Measurements from ENCODE around the gene AASS.
A peak's percentile ranks its signal among the peaks of the same experiment; 100 is the strongest.
"Not testable (repeated sequence)": the region's sequence is repeated elsewhere in the genome, so short reads cannot be mapped to it uniquely, and the experiment has no call there.

AASS gene

GRCh38 chr7:122143751-122144711 lies at the start of gene AASS:
Gene AASS (minus strand): TSS chr7:122144249. CDS start chr7:122133726, 10,523 bp downstream.
- peak; percentile 83 for DNase-seq (ENCODE audit: extremely low read depth, low read depth)
- no peak for TF ChIP-seq CTCF (IDR thresholded peaks at IDR 0.05; ENCODE audit: low read depth, low read length)

- no peak for TF ChIP-seq CTCF (IDR thresholded peaks at IDR 0.05; ENCODE audit: low read depth, low read length)
These were observed 44.7 kb upstream of the AASS start for GRCh38 chr7:122188785-122189184.

GRCh38 chr7:122183106-122183505 lies 39.1 kb upstream of the AASS start:
- no peak for TF ChIP-seq CTCF (IDR thresholded peaks at IDR 0.05; ENCODE audit: low read depth, low read length)

More at GRCh38 chr7:122188785-122189184, 44.7 kb upstream of the AASS start:
- DNase-seq (ENCODE audit: extremely low read depth, low read depth), result no peak

GRCh38 chr7:122182081-122182480 lies 38.0 kb upstream of the AASS start:
- TF ChIP-seq CTCF (IDR thresholded peaks at IDR 0.05; ENCODE audit: low read depth, low read length), result no peak
- DNase-seq (ENCODE audit: extremely low read depth, low read depth), result no peak

More at GRCh38 chr7:122183106-122183505, 39.1 kb upstream of the AASS start:
- no peak for DNase-seq (ENCODE audit: extremely low read depth, low read depth)

GRCh38 chr7:122172144-122172543 lies 28.1 kb upstream of the AASS start:
- DNase-seq (ENCODE audit: extremely low read depth, low read depth), result not testable (repeated sequence)

- no peak for TF ChIP-seq CTCF (IDR thresholded peaks at IDR 0.05; ENCODE audit: low read depth, low read length)
- DNase-seq (ENCODE audit: extremely low read depth, low read depth), result no peak
These were observed 22.7 kb upstream of the AASS start for GRCh38 chr7:122166740-122167139.

- TF ChIP-seq CTCF (IDR thresholded peaks at IDR 0.05; ENCODE audit: low read depth, low read length), result no peak
- no peak for DNase-seq (ENCODE audit: extremely low read depth, low read depth)
These were observed 22.2 kb upstream of the AASS start for GRCh38 chr7:122166275-122166674.

All from AG09319 (cell line).